ENCODE data around the gene TRIAP1.
A peak's percentile ranks its signal among the peaks of the same experiment; 100 is the strongest.
"Not testable (repeated sequence)": the region's sequence is repeated elsewhere in the genome, so short reads cannot be mapped to it uniquely, and the experiment has no call there.

The TRIAP1 gene

GRCh38 chr12:120445911-120446843 is at the start of gene TRIAP1, which contains the start of gene GATC:
TRIAP1 (minus strand) TSS chr12:120446384; CDS start chr12:120446372, 12 bp downstream.
GATC (plus strand) TSS chr12:120446444; CDS start chr12:120446481, 37 bp downstream.
- DNase-seq (ENCODE audit: low read depth in 2 of 3, low spot score in 2 of 3), result peak; percentile 81 to 93 (median 83)

GRCh38 chr12:120495186-120495730 is 49.1 kb upstream of the TRIAP1 start:
- no peak for DNase-seq (ENCODE audit: low read depth in 2 of 3, low spot score in 2 of 3)

GRCh38 chr12:120490833-120491512 is 44.8 kb upstream of the TRIAP1 start:
- DNase-seq (ENCODE audit: low read depth in 2 of 3, low spot score in 2 of 3), result no peak

- DNase-seq (ENCODE audit: low read depth in 2 of 3, low spot score in 2 of 3), result no peak
Observed at GRCh38 chr12:120490325-120490724, 44.1 kb upstream of the TRIAP1 start.

GRCh38 chr12:120489018-120489417 is 42.8 kb upstream of the TRIAP1 start:
- DNase-seq (ENCODE audit: low read depth in 2 of 3, low spot score in 2 of 3), result no peak

- DNase-seq (ENCODE audit: low read depth in 2 of 3, low spot score in 2 of 3), result no peak
Observed at GRCh38 chr12:120488057-120488640, 42.0 kb upstream of the TRIAP1 start.

- not testable (repeated sequence) for DNase-seq (ENCODE audit: low read depth in 2 of 3, low spot score in 2 of 3)
Observed at GRCh38 chr12:120487552-120487951, 41.4 kb upstream of the TRIAP1 start.

- DNase-seq (ENCODE audit: low read depth in 2 of 3, low spot score in 2 of 3), result no peak
Observed at GRCh38 chr12:120485961-120486881, 40.0 kb upstream of the TRIAP1 start.

GRCh38 chr12:120483621-120484020 is 37.4 kb upstream of the TRIAP1 start:
- DNase-seq (ENCODE audit: low read depth in 2 of 3, low spot score in 2 of 3), result no peak

GRCh38 chr12:120481022-120481767 is 35.0 kb upstream of the TRIAP1 start:
- DNase-seq (ENCODE audit: low read depth in 2 of 3, low spot score in 2 of 3), result no peak

- no peak for DNase-seq (ENCODE audit: low read depth in 2 of 3, low spot score in 2 of 3)
Observed at GRCh38 chr12:120480211-120480610, 34.0 kb upstream of the TRIAP1 start.

GRCh38 chr12:120479458-120479857 is 33.3 kb upstream of the TRIAP1 start:
- DNase-seq (ENCODE audit: low read depth in 2 of 3, low spot score in 2 of 3), result no peak

GRCh38 chr12:120475643-120476042 is 29.5 kb upstream of the TRIAP1 start:
- no peak for DNase-seq (ENCODE audit: low read depth in 2 of 3, low spot score in 2 of 3)

- no peak for DNase-seq (ENCODE audit: low read depth in 2 of 3, low spot score in 2 of 3)
Observed at GRCh38 chr12:120474616-120474960, 28.4 kb upstream of the TRIAP1 start.

- DNase-seq (ENCODE audit: low read depth in 2 of 3, low spot score in 2 of 3), result no peak
Observed at GRCh38 chr12:120473807-120474615, 27.8 kb upstream of the TRIAP1 start.

- DNase-seq (ENCODE audit: low read depth in 2 of 3, low spot score in 2 of 3), result no peak
Observed at GRCh38 chr12:120472521-120472920, 26.3 kb upstream of the TRIAP1 start.

GRCh38 chr12:120470150-120470784 is 24.1 kb upstream of the TRIAP1 start:
- no peak for DNase-seq (ENCODE audit: low read depth in 2 of 3, low spot score in 2 of 3)

- peak; percentile 93 to 95 (median 94) for DNase-seq (ENCODE audit: low read depth in 2 of 3, low spot score in 2 of 3)
Observed at GRCh38 chr12:120469450-120470149, 23.4 kb upstream of the TRIAP1 start, which contains the start of gene SRSF9. SRSF9 (minus strand) TSS chr12:120469748; CDS start chr12:120469609, 139 bp downstream.

All from activated CD8-positive, alpha-beta memory T cell treated with anti-CD3 and anti-CD28 coated beads for 48 hours (primary cell).